GM19372 (cell line): ENCODE data around the gene KRT73.

Source experiments
- ATAC-seq: cut with Tn5 transposase; IDR thresholded peaks from one replicate; pipeline ENCODE4 v1.9.1; 2021; ENCODE audit warnings: mild to moderate bottlenecking, low read depth, moderate library complexity; ENCODE audit not compliant: unreplicated experiment

KRT73 gene

DNA sequence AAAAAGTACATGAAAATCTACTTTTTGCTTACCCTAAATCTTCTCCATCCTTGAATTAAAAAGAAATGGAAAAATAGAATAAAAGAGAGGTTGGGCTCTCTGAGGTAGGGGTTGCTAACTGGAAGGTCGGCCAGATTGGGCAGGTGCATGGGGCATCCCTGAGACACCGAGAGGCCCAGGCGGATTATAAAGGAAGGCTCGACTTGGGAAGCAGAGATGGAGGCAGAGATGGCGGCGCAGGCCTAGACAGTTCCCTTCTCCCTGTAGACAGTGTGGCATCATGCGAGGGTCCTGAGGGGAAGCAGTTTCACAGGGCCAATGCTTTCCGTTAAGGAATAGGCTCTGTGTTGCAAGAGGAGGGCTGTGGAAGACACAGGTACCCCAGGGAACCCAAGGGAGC is 41.0 kb downstream of the KRT73 start:
- no peak for ATAC-seq

DNA sequence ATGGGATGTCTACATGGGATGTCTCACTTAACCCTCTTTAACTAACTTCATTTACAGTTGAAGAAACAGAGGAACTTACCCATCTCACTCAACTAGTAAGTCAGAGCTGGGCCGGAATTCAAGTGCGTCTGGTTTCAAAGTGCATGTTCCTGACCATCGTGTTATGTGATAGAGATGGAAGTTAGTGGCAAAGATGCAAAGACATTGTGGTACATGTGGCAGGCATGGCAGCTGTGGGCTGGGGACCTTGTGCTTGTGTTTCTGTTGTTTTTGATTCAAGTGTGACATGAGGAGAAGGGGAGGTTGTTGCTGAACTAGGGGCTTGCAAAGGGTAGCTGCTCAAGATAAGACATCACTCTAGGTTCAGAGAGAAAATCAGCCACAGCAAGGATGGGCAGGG is 42.4 kb downstream of the KRT73 start:
- ATAC-seq, result no peak

DNA sequence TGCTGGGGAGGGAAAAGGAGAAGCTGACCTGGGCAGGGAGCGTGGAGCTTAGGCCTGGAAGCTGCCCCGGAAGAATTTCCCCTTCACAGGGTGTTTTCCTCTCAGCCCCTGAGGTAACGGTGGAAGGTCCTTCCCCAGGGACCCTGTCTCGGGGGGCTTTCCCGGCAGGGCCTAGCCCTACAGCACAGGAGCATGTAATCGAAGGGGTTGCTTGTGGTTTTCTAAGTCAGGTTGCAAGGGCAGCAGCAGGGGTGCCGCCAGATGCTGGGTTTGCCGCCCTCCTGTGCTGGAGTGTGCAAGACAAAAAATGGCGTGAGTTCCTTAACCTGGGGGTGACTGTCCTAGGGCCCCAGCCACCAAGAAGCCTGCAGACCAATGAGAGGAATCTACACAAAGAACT is 43.1 kb downstream of the KRT73 start:
- no peak for ATAC-seq

DNA sequence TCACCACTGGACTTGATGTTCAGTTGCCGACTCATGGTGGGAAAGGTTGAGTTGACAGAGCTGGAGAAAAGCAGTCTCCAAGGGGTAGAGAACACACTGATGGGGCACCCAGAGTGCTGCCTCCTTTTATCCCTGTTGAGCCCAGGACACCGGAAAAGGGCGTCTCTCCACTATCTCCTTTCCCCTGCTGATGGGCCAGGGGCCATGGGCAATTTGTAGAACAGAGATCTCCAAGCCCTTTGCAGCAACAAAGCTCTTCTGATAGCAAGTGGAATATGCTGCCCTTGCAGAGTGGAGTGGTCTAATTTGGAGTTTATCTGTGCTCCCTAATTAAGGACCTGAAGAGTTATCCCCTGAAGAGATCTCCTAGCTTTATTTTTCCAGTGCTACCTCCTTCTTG is 44.6 kb downstream of the KRT73 start, which contains the start of gene KRT74:
Gene KRT74 (minus strand): TSS at position 101 of the 400 bp plus-strand sequence. CDS start 66 bp downstream, at position 35.
- ATAC-seq, result no peak

DNA sequence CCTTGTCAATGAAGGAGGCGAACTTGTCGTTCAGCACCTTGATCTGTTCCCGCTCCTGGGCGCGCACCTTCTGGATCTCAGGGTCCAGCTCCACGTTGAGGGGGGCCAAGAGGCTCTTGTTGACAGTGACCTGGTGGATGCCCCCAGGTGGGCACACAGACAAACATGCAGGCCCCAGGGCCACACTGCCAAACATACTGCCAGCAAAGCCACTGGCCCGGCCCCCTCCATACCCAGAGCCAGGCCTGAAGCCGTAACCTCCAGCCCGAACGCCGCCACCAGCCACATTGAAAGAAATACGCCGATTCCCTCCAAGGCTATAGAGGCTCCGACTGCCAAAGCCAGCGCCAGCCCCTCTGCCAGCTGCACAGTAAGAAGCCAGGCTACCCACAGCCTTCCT is 45.1 kb downstream of the KRT73 start:
- ATAC-seq, result no peak

DNA sequence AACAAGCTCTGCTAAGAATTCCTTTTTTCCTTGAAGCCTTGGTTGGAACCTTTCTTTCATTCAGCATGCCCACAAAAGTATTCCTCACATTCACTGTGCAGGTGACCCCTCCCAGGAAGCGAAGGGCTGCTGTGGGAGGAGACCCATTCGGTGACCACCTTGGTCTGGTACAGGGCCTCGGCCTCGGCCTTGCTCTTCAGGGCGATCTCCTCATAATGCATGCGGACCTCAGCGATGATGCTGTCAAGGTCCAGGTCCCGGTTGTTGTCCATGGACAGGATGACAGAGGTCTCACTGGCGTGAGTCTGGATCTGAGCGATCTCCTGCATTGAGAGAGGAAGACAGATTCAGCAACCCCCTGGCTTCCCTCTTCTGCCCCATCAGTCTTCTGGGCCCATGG is 47.8 kb downstream of the KRT73 start:
- ATAC-seq, result no peak

DNA sequence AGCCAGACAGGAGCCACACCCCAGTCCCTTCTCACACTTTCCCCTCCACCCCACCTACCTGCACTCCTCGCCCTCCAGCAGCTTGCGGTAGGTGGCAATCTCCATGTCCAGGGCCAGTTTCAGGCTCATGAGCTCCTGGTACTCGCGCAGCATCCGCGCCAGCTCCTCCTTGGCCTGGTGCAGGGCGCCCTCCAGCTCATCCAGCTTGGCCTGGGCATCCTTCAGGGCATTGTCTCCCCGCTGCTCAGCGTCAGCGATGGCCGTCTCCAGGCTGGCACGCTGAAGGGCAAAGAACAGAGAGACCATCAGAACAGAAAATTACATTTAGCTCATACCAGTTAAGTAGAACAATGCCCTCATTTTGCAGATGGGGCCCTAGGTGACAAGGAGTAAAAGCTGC is 50.2 kb downstream of the KRT73 start:
- ATAC-seq, result no peak

DNA sequence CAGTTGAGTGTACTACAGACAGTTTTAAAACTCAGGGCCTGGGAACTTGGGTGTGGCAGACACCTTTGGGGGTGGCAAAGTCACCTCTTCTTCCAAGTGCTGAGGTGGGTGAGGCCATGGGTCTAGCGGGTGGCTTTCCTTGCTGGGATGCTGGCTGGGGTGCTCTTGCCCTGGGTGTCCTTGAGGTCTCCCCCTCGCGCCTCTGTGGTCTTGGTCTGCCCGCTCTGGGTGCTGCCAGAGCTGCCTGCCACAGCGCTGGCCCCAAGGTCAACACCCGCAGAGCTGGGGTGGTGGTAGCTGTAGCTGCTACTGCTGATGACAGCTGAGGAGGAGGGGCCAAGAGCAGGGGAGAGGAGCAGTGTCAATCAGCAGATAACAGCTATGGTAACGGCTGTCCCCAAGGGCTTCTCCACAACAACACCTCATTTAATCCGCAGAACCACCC is 51.5 kb downstream of the KRT73 start:
- ATAC-seq, result no peak

DNA sequence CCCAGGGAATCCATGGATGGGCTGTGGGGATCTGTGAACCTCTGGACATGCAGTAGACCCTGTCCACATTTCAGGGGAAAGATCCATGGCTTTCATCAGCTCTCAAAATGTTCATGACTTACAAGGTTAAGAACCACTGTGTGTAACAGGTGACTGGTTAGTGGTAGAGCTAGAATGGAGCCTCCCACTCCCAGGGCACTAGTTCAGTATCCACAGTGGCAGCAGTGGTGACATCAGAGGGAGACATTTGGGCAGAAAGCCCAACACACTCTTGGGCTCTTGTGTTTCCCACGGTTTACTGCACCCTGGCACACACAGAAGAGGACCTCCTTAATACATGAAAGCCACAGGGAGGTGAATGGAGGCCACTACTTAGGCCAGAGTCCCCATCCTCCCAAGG is 53.8 kb downstream of the KRT73 start:
- ATAC-seq, result no peak

DNA sequence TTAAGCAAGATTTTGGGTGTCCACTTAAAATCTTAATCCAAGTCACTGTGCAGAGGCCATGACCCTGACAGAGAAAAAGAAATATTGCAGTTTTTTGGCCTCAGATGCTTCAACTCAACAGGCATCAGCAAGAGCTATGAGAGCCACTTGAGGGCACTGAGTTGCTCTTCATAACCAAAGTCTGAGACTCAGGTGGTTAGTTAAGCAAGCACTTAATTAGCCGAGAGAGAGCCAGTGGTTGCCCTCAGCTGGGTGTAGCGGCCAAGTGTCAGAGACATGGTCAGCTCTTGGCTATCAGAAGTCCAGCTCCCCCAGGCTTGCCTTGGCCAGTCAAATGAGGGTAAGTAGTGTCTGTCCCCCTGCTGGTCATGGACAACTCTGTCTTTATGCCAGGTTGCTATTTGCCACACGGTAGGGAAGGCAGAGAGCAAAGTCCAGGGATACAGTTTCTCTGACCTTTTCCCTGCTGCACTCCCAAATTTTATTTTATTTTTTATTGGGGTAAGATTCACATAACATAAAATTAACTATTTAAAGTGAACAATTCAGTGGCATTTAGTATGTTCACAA is 56.4 kb downstream of the KRT73 start:
- ATAC-seq, result no peak

DNA sequence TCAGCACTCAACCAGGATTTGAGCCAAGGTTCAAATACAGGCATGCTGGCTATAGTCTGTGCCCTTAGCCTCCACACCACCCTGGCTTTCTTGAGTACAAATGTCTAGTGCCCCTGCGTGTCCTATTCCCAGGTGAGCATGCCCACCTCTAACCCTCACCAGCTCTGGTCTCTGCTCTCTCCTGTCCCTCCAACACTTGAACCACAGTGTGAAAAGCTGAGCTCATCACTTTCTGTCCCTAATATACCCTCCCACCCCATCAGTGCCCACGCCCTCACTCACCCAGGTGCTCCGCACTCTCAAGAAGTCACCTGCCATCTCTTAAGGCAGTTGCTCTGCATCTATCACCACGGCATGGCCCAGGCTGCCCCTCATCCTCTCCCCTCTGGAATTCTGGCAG is 58.4 kb downstream of the KRT73 start:
- no peak for ATAC-seq

DNA sequence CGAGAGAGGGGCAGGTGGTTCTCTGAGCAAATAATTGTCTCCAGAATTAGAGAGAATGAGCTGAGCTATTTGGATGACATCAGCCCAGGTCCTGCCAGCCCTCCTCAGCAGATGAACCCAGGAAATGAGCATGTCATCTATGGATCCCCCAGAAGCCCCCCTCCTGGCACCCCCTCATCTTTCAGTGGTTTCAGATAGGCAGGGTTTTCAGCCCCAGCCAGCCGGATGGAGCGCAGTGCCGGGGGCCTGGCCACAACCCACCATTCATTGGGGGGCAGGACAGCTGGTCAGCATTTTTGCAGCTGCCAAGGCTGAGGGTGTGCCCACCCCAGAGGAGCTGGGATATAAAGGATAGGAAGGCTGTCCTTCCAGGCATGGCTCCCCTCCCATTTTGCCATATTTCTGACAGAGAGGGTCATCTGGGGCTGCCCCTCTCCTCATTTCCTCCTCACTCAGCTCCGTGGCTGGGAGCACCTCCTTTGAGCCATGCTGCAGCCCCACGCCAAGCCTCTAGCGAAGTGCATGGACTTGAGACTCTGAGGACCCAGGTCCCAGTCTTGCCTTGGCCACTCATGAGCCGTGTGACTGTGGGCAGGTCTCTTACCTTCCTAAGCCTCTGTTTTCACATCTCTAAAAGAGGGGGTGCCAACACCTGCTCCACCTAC is 59.4 kb downstream of the KRT73 start:
- ATAC-seq, result no peak
